HepG2 (cell line): ENCODE measurements around the gene CDX1. TPM values are rescaled to one million over a fixed set of nuclear protein-coding genes. Genes with fewer than 3 reads are reported as not detected.

Source experiments
- AGO2 ChIP-seq: fragments of 200-400 bp; formaldehyde crosslinking; optimal IDR thresholded peaks from 2 replicates; pipeline ENCODE3; 2017; ENCODE audit warnings: mild to moderate bottlenecking, low read depth, low read length, moderate library complexity
- ARID4A ChIP-seq: sonication (generic); formaldehyde crosslinking; IDR thresholded peaks from 2 replicates; pipeline ENCODE4 v1.5.0; 2020; ENCODE audit warnings: mild to moderate bottlenecking, missing genetic modification reagents, borderline replicate concordance
- CENPT ChIP-seq: sonication (generic); formaldehyde crosslinking; IDR thresholded peaks from 2 replicates; pipeline ENCODE4 v1.8.0; 2022; ENCODE audit warnings: low read depth, mild to moderate bottlenecking, moderate library complexity, missing genetic modification reagents
- CTCF ChIP-seq: sonication (generic); formaldehyde crosslinking; IDR thresholded peaks from 2 replicates; pipeline ENCODE4 v1.5.0; 2020; ENCODE audit warnings: mild to moderate bottlenecking, missing genetic modification reagents, moderate library complexity
- DMTF1 ChIP-seq: sonication (generic); formaldehyde crosslinking; IDR thresholded peaks from 2 replicates; pipeline ENCODE4 v1.4.0; 2020; ENCODE audit warnings: mild to moderate bottlenecking, missing genetic modification reagents
- EHMT2 ChIP-seq: fragments of 200-600 bp; sonication (generic); IDR thresholded peaks from 2 replicates; pipeline ENCODE4 v1.7.0; 2017; ENCODE audit warnings: antibody characterized with exemption, low read depth, low read length, borderline replicate concordance
- ELK4 ChIP-seq: sonication (generic); formaldehyde crosslinking; IDR thresholded peaks from 2 replicates; pipeline ENCODE4 v1.9.0; 2021; ENCODE audit warnings: missing genetic modification reagents, borderline replicate concordance
- GATAD2A ChIP-seq: IDR thresholded peaks from 2 replicates; pipeline ENCODE4 v1.6.1; 2016
- GMEB1 ChIP-seq: sonication (generic); formaldehyde crosslinking; IDR thresholded peaks from 2 replicates; pipeline ENCODE4 v1.5.1; 2020; ENCODE audit warnings: missing genetic modification reagents, mild to moderate bottlenecking, borderline replicate concordance
- HHEX ChIP-seq: IDR thresholded peaks from 2 replicates; pipeline ENCODE4 v1.6.1; 2016; ENCODE audit warnings: control low read depth
- NR2F6 ChIP-seq, 2 experiments: IDR thresholded peaks; 2 replicates each; pipeline ENCODE4 v1.6.1; 2016; ENCODE audit warnings: antibody characterized with exemption in 1 of 2, mild to moderate bottlenecking in 1 of 2
- PPARG ChIP-seq: conservative IDR thresholded peaks from 2 replicates; pipeline ENCODE4 v1.6.1; 2016; ENCODE audit warnings: missing biosample characterization, missing genetic modification reagents
- SNAPC2 ChIP-seq: sonication (generic); formaldehyde crosslinking; IDR thresholded peaks from 2 replicates; pipeline ENCODE4 v1.8.1; 2022; ENCODE audit warnings: mild to moderate bottlenecking, missing genetic modification reagents
- ZBTB20 ChIP-seq: sonication (generic); formaldehyde crosslinking; IDR thresholded peaks from 2 replicates; pipeline ENCODE4 v1.8.1; 2023; ENCODE audit warnings: missing genetic modification reagents, low read depth, mild to moderate bottlenecking, borderline replicate concordance
- ZBTB38 ChIP-seq: sonication (generic); formaldehyde crosslinking; IDR thresholded peaks from 2 replicates; pipeline ENCODE4 v1.5.1; 2020; ENCODE audit warnings: mild to moderate bottlenecking, missing genetic modification reagents
- ZNF20 ChIP-seq: sonication (generic); formaldehyde crosslinking; IDR thresholded peaks from 2 replicates; pipeline ENCODE4 v1.4.0; 2020; ENCODE audit warnings: mild to moderate bottlenecking, moderate library complexity, missing genetic modification reagents
- ZNF337 ChIP-seq: sonication (generic); formaldehyde crosslinking; IDR thresholded peaks from 2 replicates; pipeline ENCODE4 v1.5.1; 2020; ENCODE audit warnings: missing genetic modification reagents, low read depth, mild to moderate bottlenecking, borderline replicate concordance
- ZNF570 ChIP-seq: sonication (generic); formaldehyde crosslinking; IDR thresholded peaks from 2 replicates; pipeline ENCODE4 v1.4.0; 2020; ENCODE audit warnings: mild to moderate bottlenecking, missing genetic modification reagents, borderline replicate concordance
- ZNF747 ChIP-seq: sonication (generic); formaldehyde crosslinking; IDR thresholded peaks from 2 replicates; pipeline ENCODE4 v1.8.1; 2023; ENCODE audit warnings: missing genetic modification reagents, mild to moderate bottlenecking, borderline replicate concordance
- polyA plus RNA-seq, 8 experiments: library from polyadenylated mRNA; depleted of rRNA in 3 of 8; stranded (reverse) in 7 of 8; unstranded in 1 of 8; fragments of >200 nt; fragmentation: Illumina TruSeq in 4 of 8; extraction: Trizol in 4 of 8; gene quantifications; 2 replicates each; pipeline versions ENCODE4 v1.2.1 to v1.2.3, GENCODE V29; 2011 to 2016; ENCODE audit warnings: low read depth in 4 of 8, missing spikeins in 1 of 8, mixed read lengths in 1 of 8; ENCODE audit not compliant: insufficient read depth in 1 of 8
- total RNA-seq, 5 experiments: library from RNA; depleted of rRNA; stranded (reverse); fragments of >200 nt; fragmentation: Illumina TruSeq; extraction: Trizol; gene quantifications; 2 replicates each; pipeline ENCODE4 v1.2.3, GENCODE V29; 2016; ENCODE audit warnings: low read depth in 1 of 5

The CDX1 gene
- total and polyA plus RNA-seq, 2 of the 13 experiments (the other 11 are each of a cell fraction or from before 2014, with no cell fraction given), result not detected

- TF ChIP-seq AGO2 (no peak), EHMT2 (no peak), GATAD2A (no peak), ZNF570 (CRISPR knock-in tag) (no peak), NR2F6 (IDR thresholded peaks at IDR 0.05) (peak; percentile 82), NR2F6 (CRISPR knock-in tag; IDR thresholded peaks at IDR 0.05) (peak; percentile 91), ARID4A (CRISPR knock-in tag) (no peak), ZNF20 (CRISPR knock-in tag) (no peak), PPARG (peak; percentile 66; the same call in 1 of the 2 replicates), CENPT (no peak), HHEX (CRISPR knock-in tag) (no peak), ZNF747 (CRISPR knock-in tag) (no peak), DMTF1 (CRISPR knock-in tag) (no peak), ZNF337 (CRISPR knock-in tag) (no peak), SNAPC2 (CRISPR knock-in tag) (no peak), GMEB1 (CRISPR knock-in tag) (no peak), CTCF (CRISPR knock-in tag) (peak; percentile 86), ZBTB20 (CRISPR knock-in tag) (no peak), ELK4 (CRISPR knock-in tag) (no peak), ZBTB38 (CRISPR knock-in tag) (no peak)
These were observed 44.4 kb upstream of the CDX1 start (continued) for GRCh38 chr5:150122158-150122510.
